Measurements from ENCODE around the gene CEP72. TPM values are rescaled to one million over a fixed set of nuclear protein-coding genes. Genes with fewer than 3 reads are reported as not detected.

CEP72 gene
- total and polyA plus RNA-seq, 2 donors (not counting 1 experiment from before 2014, with no cell fraction given): 7.7 to 32.9 TPM

GRCh38 chr5:570886-571285, 41.3 kb upstream of the CEP72 start:
- 100% methylated on average over 5 of the region's 8 CpGs for WGBS (ENCODE audit: insufficient coverage)
- peaks cover 0 to 25% (median 0%) of the 10 kb centered on the region in 4 experiments for H3K27me3 ChIP-seq (replicated peaks in 1 of 4; ENCODE audit: control extremely low read depth in 1 of 4, control insufficient read depth in 3 of 4, insufficient read depth in 4 of 4, low read length in 3 of 4)
- no peak overlapping the region for H3K9ac ChIP-seq (ENCODE audit: low read length)
- H3K27ac Mint-ChIP-seq: no peak overlapping the region
- peaks cover 0 to 24% (median 5%) of the 10 kb centered on the region in 3 donors for H3K9me3 ChIP-seq (ENCODE audit: control extremely low read depth in 1 of 3, control insufficient read depth in 2 of 3, insufficient read depth in 1 of 3, low read length in 2 of 3)
- no peaks in the 10 kb centered on the region for H3K36me3 ChIP-seq (replicated peaks in 1 of 2; ENCODE audit: control extremely low read depth in 1 of 2, control insufficient read depth in 1 of 2, extremely low read depth in 1 of 2, insufficient read depth in 2 of 2, low read length in 1 of 2)
- H3K9me3 Mint-ChIP-seq (ENCODE audit: insufficient read depth): peaks cover 7% of the 10 kb centered on the region
- peaks cover 47% of the 10 kb centered on the region for H3K27me3 Mint-ChIP-seq
- TF ChIP-seq EZH2 (IDR thresholded peaks at IDR 0.05; ENCODE audit: borderline replicate concordance, insufficient read depth, low read depth, low read length, poor library complexity, severe bottlenecking) (no peak), CTCF (IDR thresholded peaks at IDR 0.05) (no peak)
- H3K4me3 Mint-ChIP-seq: no peak overlapping the region
- ATAC-seq (ENCODE audit: low read depth) (no peak), DNase-seq (no peak)
- no peak overlapping the region for H3K27ac ChIP-seq (ENCODE audit: low read length in 2 of 2)
- no peaks in the 10 kb centered on the region for H3K4me1 ChIP-seq (ENCODE audit: control insufficient read depth in 2 of 2, insufficient read depth in 2 of 2, low read length in 2 of 2)
- no peak overlapping the region for H3K4me2 ChIP-seq (replicated peaks; ENCODE audit: low read depth, low read length, poor library complexity, severe bottlenecking)
- POLR2A ChIA-PET: no interaction called here
- CTCF ChIA-PET: no interaction called here
- intact Hi-C loops (cut with micrococcal nuclease): no loop called here
- no peak overlapping the region for H2AFZ ChIP-seq (ENCODE audit: insufficient read depth, low read depth, low read length, poor library complexity, severe bottlenecking)
- no peaks in the 10 kb centered on the region for H3K79me2 ChIP-seq (ENCODE audit: control insufficient read depth, insufficient read depth, low read length)
- no peak overlapping the region for H3K4me3 ChIP-seq (ENCODE audit: control extremely low read depth in 1 of 5, extremely low read depth in 1 of 5, insufficient read depth in 1 of 5, low read depth in 2 of 5, low read length in 4 of 5)
- H4K20me1 ChIP-seq (ENCODE audit: control insufficient read depth, insufficient read depth, low read length, poor library complexity, severe bottlenecking): no peaks in the 10 kb centered on the region
- H3K4me1 Mint-ChIP-seq: peaks cover 3% of the 10 kb centered on the region

- Mint-ChIP-seq H3K27me3 (peaks cover 46% of the 10 kb centered on the region), H3K9me3 (ENCODE audit: insufficient read depth) (peaks cover 13% of the 10 kb centered on the region), H3K27ac (no peak overlapping the region), H3K4me3 (no peak overlapping the region), H3K4me1 (peaks cover 3% of the 10 kb centered on the region)
- Histone ChIP-seq H3K4me1 (ENCODE audit: control insufficient read depth in 2 of 2, insufficient read depth in 2 of 2, low read length in 2 of 2) (no peaks in the 10 kb centered on the region), H2AFZ (ENCODE audit: insufficient read depth, low read depth, low read length, poor library complexity, severe bottlenecking) (no peak overlapping the region), H4K20me1 (ENCODE audit: control insufficient read depth, insufficient read depth, low read length, poor library complexity, severe bottlenecking) (no peaks in the 10 kb centered on the region), H3K36me3 (replicated peaks in 1 of 2; ENCODE audit: control extremely low read depth in 1 of 2, control insufficient read depth in 1 of 2, extremely low read depth in 1 of 2, insufficient read depth in 2 of 2, low read length in 1 of 2) (no peaks in the 10 kb centered on the region), H3K79me2 (ENCODE audit: control insufficient read depth, insufficient read depth, low read length) (no peaks in the 10 kb centered on the region), H3K4me3 (ENCODE audit: control extremely low read depth in 1 of 5, extremely low read depth in 1 of 5, insufficient read depth in 1 of 5, low read depth in 2 of 5, low read length in 4 of 5) (no peak overlapping the region), H3K9ac (ENCODE audit: low read length) (no peak overlapping the region), H3K27ac (ENCODE audit: low read length in 2 of 2) (no peak overlapping the region), H3K9me3 (ENCODE audit: control extremely low read depth in 1 of 3, control insufficient read depth in 2 of 3, insufficient read depth in 1 of 3, low read length in 2 of 3) (peaks cover 0 to 22% (median 13%) of the 10 kb centered on the region in 3 donors), H3K4me2 (replicated peaks; ENCODE audit: low read depth, low read length, poor library complexity, severe bottlenecking) (no peak overlapping the region), H3K27me3 (replicated peaks in 1 of 4; ENCODE audit: control extremely low read depth in 1 of 4, control insufficient read depth in 3 of 4, insufficient read depth in 4 of 4, low read length in 3 of 4) (peaks cover 0 to 22% (median 0%) of the 10 kb centered on the region in 4 experiments)
- POLR2A ChIA-PET: no interaction called here
- DNase-seq (no peak), ATAC-seq (ENCODE audit: low read depth) (no peak)
- CTCF ChIA-PET: no interaction called here
- TF ChIP-seq EZH2 (IDR thresholded peaks at IDR 0.05; ENCODE audit: borderline replicate concordance, insufficient read depth, low read depth, low read length, poor library complexity, severe bottlenecking) (no peak), CTCF (IDR thresholded peaks at IDR 0.05) (no peak)
- 93% methylated on average over 11 of the region's 13 CpGs for WGBS (ENCODE audit: insufficient coverage)
- intact Hi-C loops (cut with micrococcal nuclease): no loop called here
Observed at GRCh38 chr5:571791-572190, 40.3 kb upstream of the CEP72 start.

Data from B cell (primary cell).